Astrocyte of the cerebellum (primary cell): ENCODE results near the gene CMTM8.

Experiments
- DNase-seq: peaks from one replicate; pipeline ENCODE4 v3.0.0-alpha.2; 2011; ENCODE audit warnings: low read depth
- H3K4me3 ChIP-seq: 2 replicates; pipeline ENCODE4 v1.5.1; 2011; ENCODE audit warnings: mild to moderate bottlenecking, low read depth, low read length, moderate library complexity
- CTCF ChIP-seq: IDR thresholded peaks from 2 replicates; pipeline ENCODE4 v1.5.1; 2012; ENCODE audit warnings: low read length, low read depth, moderate library complexity, mild to moderate bottlenecking; ENCODE audit errors: missing control alignments
- in situ Hi-C: cut with HindIII; loops from 2 replicates; pipeline ENCODE4 v1.10.0; 2017; ENCODE audit warnings: low sequenced_read_pairs

Gene CMTM8

GRCh38 chr3:32239307-32240158, 1.1 kb downstream of the CMTM8 start:
- in situ Hi-C loops, result loop anchor here (5.0 to 10.0 kb wide), 2 partner anchors 62 to 455 kb away; no protein-coding TSS in a partner anchor
- DNase-seq, result no peak
- H3K4me3 ChIP-seq, result peak overlapping the region; percentile 68
- TF ChIP-seq CTCF, result no peak

DNA sequence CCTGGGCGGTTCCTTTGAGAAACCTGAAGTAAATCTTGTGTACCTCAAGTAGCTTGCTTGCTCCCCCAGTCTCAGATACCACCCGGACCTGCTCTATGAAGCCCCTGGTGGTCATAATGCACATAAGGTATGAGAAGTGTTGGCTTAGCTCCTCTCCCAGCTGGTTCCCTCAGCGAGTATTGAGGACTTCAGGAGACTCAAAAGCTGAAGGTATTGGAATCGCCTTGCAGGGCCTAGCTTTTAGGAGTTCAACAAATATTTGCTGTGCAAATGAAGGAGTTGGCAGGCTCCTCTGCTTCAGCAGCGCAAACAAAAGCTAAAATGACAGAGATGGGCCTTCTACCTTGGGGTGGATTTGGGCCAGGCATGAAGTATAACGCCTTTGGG, 1.7 kb downstream of the CMTM8 start:
- H3K4me3 ChIP-seq, result no peak overlapping the region
- TF ChIP-seq CTCF, result peak; percentile 69
- peak; percentile 34 for DNase-seq
- in situ Hi-C loops, result no loop called here

- H3K4me3 ChIP-seq, result no peak overlapping the region
- in situ Hi-C loops, result no loop called here
- no peak for TF ChIP-seq CTCF
- DNase-seq, result no peak
Observed at GRCh38 chr3:32241100-32241499, 2.6 kb downstream of the CMTM8 start.

DNA sequence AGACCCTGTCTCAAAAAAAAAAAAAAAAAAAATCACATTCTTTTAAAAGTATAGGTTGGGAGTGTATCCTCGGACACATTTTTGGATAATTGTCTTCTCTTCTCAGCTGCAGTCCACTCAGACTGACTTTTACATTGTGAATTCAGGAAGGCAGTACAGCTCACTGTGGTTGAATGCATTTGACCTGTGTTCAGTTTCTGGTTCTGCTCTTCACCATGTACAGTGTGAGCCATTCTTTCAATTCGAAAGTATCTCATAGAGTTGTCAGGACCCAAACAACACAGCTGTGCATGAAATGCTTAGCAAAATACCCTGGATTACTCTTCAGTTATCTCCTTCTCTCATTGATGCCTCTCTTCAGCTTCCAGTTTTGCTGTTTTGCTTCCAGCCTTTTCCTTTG, 5.0 kb downstream of the CMTM8 start:
- in situ Hi-C loops, result no loop called here
- no peak for DNase-seq
- no peak for TF ChIP-seq CTCF
- no peak overlapping the region for H3K4me3 ChIP-seq

- TF ChIP-seq CTCF, result no peak
- in situ Hi-C loops, result no loop called here
- no peak for DNase-seq
- no peak overlapping the region for H3K4me3 ChIP-seq
Observed at GRCh38 chr3:32245200-32245599, 6.7 kb downstream of the CMTM8 start.

DNA sequence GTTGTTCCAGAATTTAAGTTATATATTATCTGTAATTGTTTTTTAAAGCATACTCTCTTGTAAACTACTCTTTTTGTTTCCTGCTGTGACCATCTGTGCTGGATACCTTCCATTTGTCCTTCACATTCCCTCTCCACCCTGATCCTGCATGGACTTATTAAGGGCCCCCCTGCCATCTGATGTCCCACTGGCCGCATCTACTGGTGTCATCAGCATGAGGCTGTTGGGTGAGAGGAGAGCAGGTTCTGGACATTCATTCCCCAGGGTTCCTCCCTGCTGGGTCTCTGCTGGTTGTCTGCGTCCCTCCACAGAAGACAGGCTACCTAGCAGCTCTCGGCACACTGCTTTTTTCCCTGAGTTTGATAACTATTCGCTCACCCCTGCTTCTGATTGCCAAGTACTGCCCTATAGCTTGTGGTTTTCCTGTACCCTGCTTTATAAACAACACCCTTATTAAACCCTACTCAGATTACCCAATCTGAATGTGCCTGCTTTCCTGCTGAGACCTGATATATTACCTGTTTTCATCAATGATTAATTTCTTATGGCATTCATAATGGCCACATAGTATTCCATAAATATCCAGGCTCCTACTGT, 7.7 kb downstream of the CMTM8 start:
- no peak for DNase-seq
- H3K4me3 ChIP-seq, result no peak overlapping the region
- in situ Hi-C loops, result no loop called here
- TF ChIP-seq CTCF, result no peak
